ENCODE measurements around the gene ARID1B. TPM values are rescaled to one million over a fixed set of nuclear protein-coding genes. Genes with fewer than 3 reads are reported as not detected.

Gene ARID1B
- total RNA-seq, 1 experiment from 2014 or later = 24.2 TPM

- TF ChIP-seq EZH2 (IDR thresholded peaks at IDR 0.05; ENCODE audit: low read length, unreplicated experiment) (no peak), CTCF (conservative IDR thresholded peaks at IDR 0.05; ENCODE audit: low read depth, low read length) (peak; percentile 90)
- intact Hi-C loops (cut with micrococcal nuclease) = loop anchor here (1.0 to 5.0 kb wide), 3 partner anchors 37 to 402 kb away; no protein-coding TSS in a partner anchor
- Histone ChIP-seq H3K79me2 (ENCODE audit: low read length) (no peaks in the 10 kb centered on the region), H3F3A (ENCODE audit: low read length, unreplicated experiment) (no peaks in the 10 kb centered on the region), H3K27ac (ENCODE audit: low read length) (peak overlapping the region; percentile 25), H3K9ac (ENCODE audit: low read length) (no peak overlapping the region), H3K4me2 (ENCODE audit: low read length) (peak overlapping the region; percentile 47), H3K27me3 (ENCODE audit: low read length) (no peaks in the 10 kb centered on the region), H3K9me2 (replicated peaks; ENCODE audit: low read length) (no peaks in the 10 kb centered on the region), H3K36me3 (ENCODE audit: low read depth, low read length) (peaks cover 1% of the 10 kb centered on the region; the same call in 1 of the 2 replicates), H3K4me1 (ENCODE audit: insufficient read depth, low read length) (peaks cover 37% of the 10 kb centered on the region), H2AFZ (ENCODE audit: low read length) (no peak overlapping the region), H3K9me3 (ENCODE audit: low read length) (no peaks in the 10 kb centered on the region), H4K20me1 (ENCODE audit: low read length) (no peaks in the 10 kb centered on the region), H3K4me3 (ENCODE audit: low read length) (no peak overlapping the region)
- no TSS peak for BruUV-seq (replicated peaks)
- ATAC-seq (peak; percentile 49), DNase-seq (peak; percentile 71)
- ChIA-PET CTCF (interaction anchor here (0.6 to 1.0 kb wide), 2 partner anchors 13 to 619 kb away, joined by 3 read pairs; no protein-coding TSS in a partner anchor), POLR2A (ENCODE audit: unreplicated experiment) (interaction anchor here (0.6 kb wide), 1 partner anchor 43 kb away, joined by 3 read pairs; no protein-coding TSS in a partner anchor)
Observed at GRCh38 chr6:157184202-157185015, 407.2 kb downstream of the ARID1B start.

- intact Hi-C loops (cut with micrococcal nuclease) = no loop called here
- Histone ChIP-seq H3K9me2 (replicated peaks; ENCODE audit: low read length) (no peaks in the 10 kb centered on the region), H2AFZ (ENCODE audit: low read length) (no peak overlapping the region), H3F3A (ENCODE audit: low read length, unreplicated experiment) (no peaks in the 10 kb centered on the region), H3K4me1 (ENCODE audit: insufficient read depth, low read length) (peaks cover 37% of the 10 kb centered on the region), H3K9ac (ENCODE audit: low read length) (no peak overlapping the region), H3K79me2 (ENCODE audit: low read length) (no peaks in the 10 kb centered on the region), H3K9me3 (ENCODE audit: low read length) (no peaks in the 10 kb centered on the region), H4K20me1 (ENCODE audit: low read length) (no peaks in the 10 kb centered on the region), H3K4me2 (ENCODE audit: low read length) (no peak overlapping the region), H3K27me3 (ENCODE audit: low read length) (no peaks in the 10 kb centered on the region), H3K27ac (ENCODE audit: low read length) (no peak overlapping the region), H3K4me3 (ENCODE audit: low read length) (no peak overlapping the region), H3K36me3 (ENCODE audit: low read depth, low read length) (peaks cover 9% of the 10 kb centered on the region; the same call in 1 of the 2 replicates)
- DNase-seq (no peak), ATAC-seq (no peak)
- TF ChIP-seq EZH2 (IDR thresholded peaks at IDR 0.05; ENCODE audit: low read length, unreplicated experiment) (no peak), EZH2phosphoT487 (IDR thresholded peaks at IDR 0.05; ENCODE audit: borderline replicate concordance, low read length) (no peak), CTCF (conservative IDR thresholded peaks at IDR 0.05; ENCODE audit: low read depth, low read length) (no peak)
- ChIA-PET CTCF (no interaction called here), POLR2A (ENCODE audit: unreplicated experiment) (no interaction called here)
- no TSS peak for BruUV-seq (replicated peaks)
Observed at GRCh38 chr6:157185171-157185570, 408.0 kb downstream of the ARID1B start.

GRCh38 chr6:157185986-157186385 is 408.8 kb downstream of the ARID1B start:
- no peaks in the 10 kb centered on the region for H3F3A ChIP-seq (ENCODE audit: low read length, unreplicated experiment)
- no TSS peak for BruUV-seq (replicated peaks)
- H3K4me3 ChIP-seq (ENCODE audit: low read length) = no peak overlapping the region
- H3K27ac ChIP-seq (ENCODE audit: low read length) = no peak overlapping the region
- POLR2A ChIA-PET (ENCODE audit: unreplicated experiment) = no interaction called here
- intact Hi-C loops (cut with micrococcal nuclease) = no loop called here
- ATAC-seq (no peak), DNase-seq (no peak)
- H4K20me1 ChIP-seq (ENCODE audit: low read length) = no peaks in the 10 kb centered on the region
- H2AFZ ChIP-seq (ENCODE audit: low read length) = no peak overlapping the region
- no peaks in the 10 kb centered on the region for H3K9me2 ChIP-seq (replicated peaks; ENCODE audit: low read length)
- CTCF ChIA-PET = no interaction called here
- no peaks in the 10 kb centered on the region for H3K27me3 ChIP-seq (ENCODE audit: low read length)
- peaks cover 10% of the 10 kb centered on the region; the same call in 1 of the 2 replicates for H3K36me3 ChIP-seq (ENCODE audit: low read depth, low read length)
- H3K79me2 ChIP-seq (ENCODE audit: low read length) = no peaks in the 10 kb centered on the region
- H3K4me1 ChIP-seq (ENCODE audit: insufficient read depth, low read length) = peaks cover 33% of the 10 kb centered on the region
- TF ChIP-seq EZH2 (IDR thresholded peaks at IDR 0.05; ENCODE audit: low read length, unreplicated experiment) (no peak), EZH2phosphoT487 (IDR thresholded peaks at IDR 0.05; ENCODE audit: borderline replicate concordance, low read length) (no peak), CTCF (conservative IDR thresholded peaks at IDR 0.05; ENCODE audit: low read depth, low read length) (no peak)
- H3K9ac ChIP-seq (ENCODE audit: low read length) = no peak overlapping the region
- no peaks in the 10 kb centered on the region for H3K9me3 ChIP-seq (ENCODE audit: low read length)
- no peak overlapping the region for H3K4me2 ChIP-seq (ENCODE audit: low read length)
